NCI-H226 (cell line): ENCODE results near the gene TBC1D19.
"Not testable (repeated sequence)": the region's sequence is repeated elsewhere in the genome, so short reads cannot be mapped to it uniquely, and the experiment has no call there.

Experiments used
- DNase-seq: peaks from one replicate; pipeline ENCODE4 v3.0.0-alpha.2; 2015

TBC1D19 gene

GRCh38 chr4:26690506-26690905, 106.6 kb downstream of the TBC1D19 start:
- no peak for DNase-seq

GRCh38 chr4:26692014-26692726, 108.3 kb downstream of the TBC1D19 start:
- DNase-seq = no peak

DNA sequence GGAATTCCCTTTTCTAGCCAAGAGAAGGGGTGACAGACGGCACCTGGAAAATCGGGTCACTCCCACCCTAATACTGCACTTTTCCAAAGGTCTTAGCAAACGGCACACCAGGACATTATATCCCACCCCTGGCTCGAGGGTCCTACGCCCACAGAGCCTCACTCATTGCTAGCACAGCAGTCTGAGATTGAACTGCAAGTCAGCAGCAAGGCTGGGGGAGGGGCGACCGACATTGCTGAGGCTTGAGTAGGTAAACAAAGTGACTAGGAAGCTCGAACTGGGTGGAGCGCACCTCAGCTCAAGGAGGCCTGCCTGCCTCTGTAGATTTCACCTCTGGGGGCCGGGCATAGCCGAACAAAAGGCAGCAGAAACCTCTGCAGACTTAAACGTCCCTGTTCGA, 110.2 kb downstream of the TBC1D19 start:
- DNase-seq = not testable (repeated sequence)

- no peak for DNase-seq
Measured at GRCh38 chr4:26700110-26700509, 116.2 kb downstream of the TBC1D19 start.

GRCh38 chr4:26701095-26701494, 117.2 kb downstream of the TBC1D19 start:
- no peak for DNase-seq

GRCh38 chr4:26701786-26702227, 117.9 kb downstream of the TBC1D19 start:
- no peak for DNase-seq

DNA sequence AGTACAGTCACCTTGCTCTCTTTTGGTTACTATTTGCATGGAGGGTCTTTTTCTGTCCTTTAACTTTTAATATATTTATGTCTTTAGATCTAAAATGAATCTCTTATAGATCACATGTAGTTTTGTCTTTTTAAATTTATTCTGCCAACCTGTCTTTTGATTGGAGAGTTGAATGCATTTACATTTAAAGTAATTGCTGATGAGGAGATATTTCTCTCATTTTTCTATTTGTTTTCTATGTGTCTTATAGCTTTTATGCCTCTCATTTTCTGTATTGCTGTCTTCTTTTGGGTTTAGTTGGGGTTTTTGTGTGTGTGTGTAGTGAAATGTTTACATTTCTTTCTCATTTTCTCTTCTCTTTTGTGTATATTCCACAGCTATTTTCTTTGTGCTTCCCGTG, 123.5 kb downstream of the TBC1D19 start:
- no peak for DNase-seq

GRCh38 chr4:26709246-26709645, 125.4 kb downstream of the TBC1D19 start:
- DNase-seq = no peak

- DNase-seq = no peak
Measured at GRCh38 chr4:26713563-26714151, 129.8 kb downstream of the TBC1D19 start.

DNA sequence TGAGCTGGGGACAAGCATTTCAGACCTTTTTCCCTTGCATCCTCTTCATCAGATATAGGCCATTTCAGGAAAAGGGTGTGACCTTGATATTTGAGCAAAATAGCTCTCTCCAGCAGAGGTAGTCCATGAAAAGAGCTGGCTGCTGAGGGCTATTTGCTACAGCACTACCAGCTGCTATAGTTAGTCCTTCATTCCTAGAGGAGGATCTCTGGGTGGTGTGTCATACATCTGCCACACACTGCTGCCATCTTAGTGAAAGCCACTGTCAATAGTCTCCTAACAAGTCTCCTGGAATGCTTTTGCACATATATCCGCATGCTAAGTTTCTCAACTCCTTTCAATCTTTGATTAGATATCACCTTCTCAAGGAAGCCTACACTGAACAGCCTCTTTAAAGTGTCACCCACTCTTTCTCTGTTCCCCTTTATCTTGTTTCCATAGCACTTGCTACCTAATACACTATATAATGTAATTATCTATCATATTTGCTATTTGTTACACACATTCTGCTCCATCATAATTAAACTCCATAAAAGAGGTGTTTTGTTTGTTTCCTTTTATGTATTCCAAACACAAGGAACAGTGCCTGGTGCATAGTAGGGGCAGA, 131.9 kb downstream of the TBC1D19 start:
- DNase-seq = no peak

GRCh38 chr4:26717332-26717731, 133.4 kb downstream of the TBC1D19 start:
- peak; percentile 45 for DNase-seq

DNA sequence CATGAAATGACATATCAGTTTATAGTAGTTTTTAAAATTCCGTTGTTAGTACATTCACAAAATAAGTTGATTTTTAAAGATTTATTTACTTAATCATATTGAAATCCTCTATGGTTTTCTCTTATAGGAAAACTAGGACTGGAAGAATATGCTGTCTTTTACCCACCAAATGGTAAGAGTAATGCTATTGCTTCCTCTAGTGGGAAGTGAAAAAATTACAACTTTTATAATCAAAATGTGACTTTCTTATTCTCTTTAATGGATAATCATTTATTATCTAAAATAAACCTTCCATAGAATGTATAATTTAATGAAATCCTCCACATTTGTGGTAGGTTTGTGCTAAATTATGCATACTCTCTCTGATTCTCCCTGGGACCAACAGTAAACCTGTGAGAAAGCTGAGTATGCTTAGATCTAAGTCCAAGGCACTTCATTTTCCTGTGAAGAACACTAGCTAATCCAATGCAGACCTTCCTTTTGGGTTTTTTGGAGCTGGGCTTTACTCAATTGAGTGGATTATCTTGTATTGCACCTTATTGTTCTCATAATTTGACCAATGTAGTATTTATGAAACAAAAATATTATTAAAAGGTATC, 136.2 kb downstream of the TBC1D19 start:
- DNase-seq = no peak

GRCh38 chr4:26721685-26722084, 137.8 kb downstream of the TBC1D19 start:
- no peak for DNase-seq

DNA sequence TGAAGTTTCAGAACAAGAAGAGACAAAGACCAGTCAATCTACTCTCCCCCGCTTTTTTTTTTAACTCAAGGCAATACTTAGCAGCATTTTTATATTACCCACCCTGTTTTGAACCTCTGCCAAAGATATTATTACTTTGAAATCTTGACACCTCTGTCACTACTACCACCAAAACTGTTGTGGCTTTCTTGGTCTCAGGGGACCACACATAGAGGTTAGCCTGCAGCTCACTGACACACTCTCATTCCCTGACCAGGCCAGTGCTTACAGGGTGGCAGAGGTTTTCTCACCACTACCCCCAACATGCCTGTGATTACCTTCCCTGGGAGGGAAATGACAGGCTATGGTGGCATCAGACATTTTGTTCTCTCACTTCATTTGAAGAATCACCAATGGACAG, 139.3 kb downstream of the TBC1D19 start:
- no peak for DNase-seq

DNA sequence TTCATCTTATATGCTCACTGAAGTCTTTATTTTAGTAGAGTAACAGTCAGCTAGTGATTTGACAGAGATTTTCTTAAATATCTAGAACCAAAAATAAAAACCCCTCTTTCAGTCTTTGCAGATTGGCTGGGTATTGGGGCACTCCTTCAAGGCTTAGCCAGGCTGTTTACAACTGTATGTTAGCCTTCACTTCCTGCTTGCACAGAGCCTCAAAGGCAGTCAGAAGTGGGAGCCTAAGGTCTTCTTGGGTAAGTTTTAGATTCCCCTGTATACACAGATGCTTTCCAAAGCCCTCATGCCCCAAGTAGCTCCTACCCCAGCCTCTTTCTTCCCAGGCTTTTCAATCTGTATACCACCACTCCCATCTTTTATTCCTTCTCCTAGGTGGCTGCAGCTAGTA, 140.7 kb downstream of the TBC1D19 start:
- no peak for DNase-seq

- DNase-seq = peak; percentile 46
Measured at GRCh38 chr4:26726655-26727387, 142.9 kb downstream of the TBC1D19 start.

GRCh38 chr4:26727844-26728243, 144.0 kb downstream of the TBC1D19 start:
- no peak for DNase-seq

DNA sequence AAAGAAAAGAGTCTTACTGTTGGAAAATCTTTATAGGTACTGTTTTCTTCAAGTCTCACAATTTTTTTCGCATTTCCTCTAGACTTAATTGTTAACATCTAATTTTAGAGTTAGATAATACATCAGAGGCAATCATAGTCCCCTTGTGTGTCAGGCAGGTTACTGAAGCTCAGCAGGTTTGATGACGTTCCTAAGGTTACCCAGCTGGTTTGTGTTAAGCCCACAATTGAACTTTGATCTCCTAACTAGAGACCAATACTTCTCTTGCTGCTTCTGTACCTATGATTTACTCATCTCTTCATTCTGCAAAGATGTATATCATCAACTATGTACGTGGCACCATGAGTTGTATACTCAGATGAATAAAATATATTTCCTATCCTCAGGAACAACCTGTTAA, 145.1 kb downstream of the TBC1D19 start:
- DNase-seq = no peak

DNA sequence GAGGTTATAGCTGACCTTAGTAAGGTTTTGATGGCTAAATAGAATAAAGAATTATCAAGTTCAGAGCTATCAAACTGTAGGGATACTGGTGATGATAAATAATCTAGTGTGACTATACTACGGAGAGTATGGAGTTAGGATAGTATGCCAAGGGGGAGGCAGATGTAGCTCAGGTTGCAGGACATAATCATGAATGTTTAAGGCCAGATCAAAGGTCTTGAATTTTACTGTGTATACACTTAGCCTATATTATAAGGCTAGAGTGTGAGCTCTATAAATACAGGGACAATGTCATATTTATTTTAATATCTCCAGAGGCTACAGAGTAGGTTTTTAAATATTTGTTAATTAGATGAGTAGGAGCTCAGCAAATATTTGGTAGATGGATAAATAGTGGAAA, 145.7 kb downstream of the TBC1D19 start:
- no peak for DNase-seq

- DNase-seq = no peak
Measured at GRCh38 chr4:26731351-26732035, 147.6 kb downstream of the TBC1D19 start.

GRCh38 chr4:26732356-26732755, 148.5 kb downstream of the TBC1D19 start:
- DNase-seq = no peak

DNA sequence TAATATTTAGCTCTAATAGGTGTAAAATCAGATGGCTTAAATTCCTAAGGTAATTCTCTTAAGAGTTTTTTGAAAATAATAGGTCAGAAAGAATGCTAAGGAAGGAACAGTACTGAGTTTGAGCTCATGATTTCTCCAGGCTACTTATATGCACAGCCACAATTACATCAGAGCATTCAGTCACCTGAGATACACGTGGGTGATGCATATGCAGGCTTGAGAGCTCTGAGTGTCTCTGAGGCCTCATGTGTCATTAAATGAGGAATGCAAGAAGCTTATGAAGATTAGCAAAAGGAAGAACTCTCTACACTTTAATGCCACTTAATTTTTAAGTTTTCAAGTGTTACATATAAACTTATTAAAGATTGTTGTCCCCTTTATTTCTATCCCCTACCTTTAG, 152.7 kb downstream of the TBC1D19 start:
- peak; percentile 9 for DNase-seq

DNA sequence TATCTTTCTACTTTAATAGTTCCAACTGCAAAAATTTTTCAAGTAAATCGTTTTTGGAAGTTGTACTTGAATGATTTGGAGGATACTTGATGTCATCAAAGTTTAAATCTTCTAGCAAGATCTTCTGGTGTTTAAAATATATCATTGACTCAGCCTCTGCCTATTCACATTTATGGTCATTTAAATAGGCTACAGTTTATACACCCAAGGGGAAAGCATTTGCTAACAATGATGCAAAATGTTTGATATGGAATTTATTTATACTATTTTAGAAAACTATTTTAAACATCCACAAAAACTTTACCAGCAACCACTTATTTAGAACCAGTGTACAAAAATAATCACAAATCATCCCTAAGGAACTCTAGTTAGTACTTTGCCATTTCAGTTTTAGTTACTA, 153.5 kb downstream of the TBC1D19 start:
- no peak for DNase-seq
